Activated CD8-positive, alpha-beta T cell treated with anti-CD3 and anti-CD28 coated beads for 36 hours (primary cell): Measurements from ENCODE around the gene MRPS9. TPM values are rescaled to one million over a fixed set of nuclear protein-coding genes. Genes with fewer than 3 reads are reported as not detected.

Source experiments
- ATAC-seq: fragments of 200-7000 bp; cut with Tn5 transposase; one replicate; pipeline ENCODE4 v1.10.0; 2021; ENCODE audit warnings: mild to moderate bottlenecking, moderate library complexity
- CTCF ChIA-PET: fragments of 350-600 bp; sonication (Branson Sonifier 250); formaldehyde crosslinking; loops from one replicate; lab custom pipeline; 2021; ENCODE audit warnings: antibody characterized with exemption; lab: Charles Lee
- POLR2A ChIA-PET: fragments of 350-600 bp; sonication (Branson Sonifier 250); formaldehyde crosslinking; loops from one replicate; lab custom pipeline; 2021; ENCODE audit warnings: antibody characterized with exemption; lab: Charles Lee
- DNase-seq: peaks from one replicate; pipeline ENCODE4 v3.0.0-alpha.2; 2020
- H3K27ac Mint-ChIP-seq: one replicate; pipeline ENCODE4 v1.8.0; 2021; ENCODE audit warnings: mild to moderate bottlenecking, mixed read lengths
- H3K27me3 Mint-ChIP-seq: one replicate; pipeline ENCODE4 v1.8.0; 2021; ENCODE audit warnings: mixed read lengths
- H3K36me3 Mint-ChIP-seq: one replicate; pipeline ENCODE4 v1.8.0; 2021; ENCODE audit warnings: low read depth, mixed read lengths
- H3K4me1 Mint-ChIP-seq: one replicate; pipeline ENCODE4 v1.8.0; 2021; ENCODE audit warnings: low read depth, mixed read lengths
- H3K4me3 Mint-ChIP-seq: one replicate; pipeline ENCODE4 v1.8.0; 2021; ENCODE audit warnings: mild to moderate bottlenecking, moderate library complexity, mixed read lengths
- H3K9me3 Mint-ChIP-seq: one replicate; pipeline ENCODE4 v1.8.0; 2021; ENCODE audit warnings: mixed read lengths
- intact Hi-C: fragments of 100-400 bp; cut with micrococcal nuclease; formaldehyde crosslinking; loops from one replicate; pipeline ENCODE4 v1.10.0; 2022
- total RNA-seq, 2 experiments: library from RNA; stranded (reverse); gene quantifications; one replicate each; pipeline ENCODE4 v1.2.3, GENCODE V29; 2021
- TF ChIP-seq, protein P1 (sequence below): fragments of 200-600 bp; IDR thresholded peaks from one replicate; pipeline ENCODE4 v1.8.0; 2022; ENCODE audit warnings: antibody characterized with exemption, mild to moderate bottlenecking

Gene MRPS9
- total RNA-seq, 2 experiments from 2014 or later = 45.1 to 46.9 TPM

DNA sequence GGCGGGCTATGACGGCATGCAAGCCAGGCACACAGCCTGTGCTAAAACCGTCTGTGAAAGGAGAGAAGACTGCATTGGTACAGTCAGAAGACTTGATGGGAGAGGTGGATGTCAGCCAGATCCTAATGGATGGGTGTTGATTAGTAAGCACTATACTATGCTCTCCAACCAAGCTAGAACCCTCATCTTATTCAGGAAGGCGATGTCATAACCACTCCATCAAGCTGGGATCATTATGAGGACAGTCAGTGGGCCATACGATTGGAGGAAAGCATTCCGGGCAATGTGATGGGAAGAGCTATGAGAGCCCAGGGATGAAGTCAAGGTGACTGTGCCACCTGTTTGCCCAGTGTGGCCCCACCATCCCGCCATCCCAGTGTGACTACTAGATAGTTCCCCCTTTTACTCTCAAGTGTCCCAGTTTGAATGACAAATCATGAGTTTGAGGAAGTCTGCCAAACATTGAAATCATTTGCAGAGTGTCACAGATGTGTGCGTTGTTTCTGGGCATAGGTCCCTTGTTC, 66.4 kb downstream of the MRPS9 start:
- DNase-seq (no peak), ATAC-seq (no peak)
- POLR2A ChIA-PET = interaction anchor here (0.6 kb wide), 1 partner anchor 9 kb away, joined by 5 read pairs; no protein-coding TSS in a partner anchor
- Mint-ChIP-seq H3K4me3 (no peak overlapping the region), H3K9me3 (no peaks in the 10 kb centered on the region), H3K27me3 (no peaks in the 10 kb centered on the region), H3K36me3 (peaks cover 15% of the 10 kb centered on the region), H3K4me1 (no peaks in the 10 kb centered on the region), H3K27ac (no peak overlapping the region)
- CTCF ChIA-PET = interaction anchor here (1.0 to 1.7 kb wide), 2 partner anchors 10 to 132 kb away, joined by 4 to 11 read pairs; no protein-coding TSS in a partner anchor
- intact Hi-C loops = no loop called here
- TF ChIP-seq, protein P1, sequence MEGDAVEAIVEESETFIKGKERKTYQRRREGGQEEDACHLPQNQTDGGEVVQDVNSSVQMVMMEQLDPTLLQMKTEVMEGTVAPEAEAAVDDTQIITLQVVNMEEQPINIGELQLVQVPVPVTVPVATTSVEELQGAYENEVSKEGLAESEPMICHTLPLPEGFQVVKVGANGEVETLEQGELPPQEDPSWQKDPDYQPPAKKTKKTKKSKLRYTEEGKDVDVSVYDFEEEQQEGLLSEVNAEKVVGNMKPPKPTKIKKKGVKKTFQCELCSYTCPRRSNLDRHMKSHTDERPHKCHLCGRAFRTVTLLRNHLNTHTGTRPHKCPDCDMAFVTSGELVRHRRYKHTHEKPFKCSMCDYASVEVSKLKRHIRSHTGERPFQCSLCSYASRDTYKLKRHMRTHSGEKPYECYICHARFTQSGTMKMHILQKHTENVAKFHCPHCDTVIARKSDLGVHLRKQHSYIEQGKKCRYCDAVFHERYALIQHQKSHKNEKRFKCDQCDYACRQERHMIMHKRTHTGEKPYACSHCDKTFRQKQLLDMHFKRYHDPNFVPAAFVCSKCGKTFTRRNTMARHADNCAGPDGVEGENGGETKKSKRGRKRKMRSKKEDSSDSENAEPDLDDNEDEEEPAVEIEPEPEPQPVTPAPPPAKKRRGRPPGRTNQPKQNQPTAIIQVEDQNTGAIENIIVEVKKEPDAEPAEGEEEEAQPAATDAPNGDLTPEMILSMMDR = no peak

GRCh38 chr2:105110295-105110829, 72.5 kb downstream of the MRPS9 start:
- ATAC-seq = no peak
- intact Hi-C loops = loop anchor here (10.0 kb wide), 1 partner anchor 64 kb away; no protein-coding TSS in a partner anchor
- H3K9me3 Mint-ChIP-seq = no peaks in the 10 kb centered on the region
- POLR2A ChIA-PET = no interaction called here
- CTCF ChIA-PET = interaction anchor here (11.9 kb wide), 1 partner anchor 127 kb away, joined by 277 read pairs; the partner anchor contains the start of gene GPR45
- no peak overlapping the region for H3K27ac Mint-ChIP-seq
- TF ChIP-seq, protein P1 = no peak
- DNase-seq = no peak
- H3K27me3 Mint-ChIP-seq = no peaks in the 10 kb centered on the region
- H3K36me3 Mint-ChIP-seq = no peaks in the 10 kb centered on the region
- no peaks in the 10 kb centered on the region for H3K4me1 Mint-ChIP-seq
- H3K4me3 Mint-ChIP-seq = no peak overlapping the region

DNA sequence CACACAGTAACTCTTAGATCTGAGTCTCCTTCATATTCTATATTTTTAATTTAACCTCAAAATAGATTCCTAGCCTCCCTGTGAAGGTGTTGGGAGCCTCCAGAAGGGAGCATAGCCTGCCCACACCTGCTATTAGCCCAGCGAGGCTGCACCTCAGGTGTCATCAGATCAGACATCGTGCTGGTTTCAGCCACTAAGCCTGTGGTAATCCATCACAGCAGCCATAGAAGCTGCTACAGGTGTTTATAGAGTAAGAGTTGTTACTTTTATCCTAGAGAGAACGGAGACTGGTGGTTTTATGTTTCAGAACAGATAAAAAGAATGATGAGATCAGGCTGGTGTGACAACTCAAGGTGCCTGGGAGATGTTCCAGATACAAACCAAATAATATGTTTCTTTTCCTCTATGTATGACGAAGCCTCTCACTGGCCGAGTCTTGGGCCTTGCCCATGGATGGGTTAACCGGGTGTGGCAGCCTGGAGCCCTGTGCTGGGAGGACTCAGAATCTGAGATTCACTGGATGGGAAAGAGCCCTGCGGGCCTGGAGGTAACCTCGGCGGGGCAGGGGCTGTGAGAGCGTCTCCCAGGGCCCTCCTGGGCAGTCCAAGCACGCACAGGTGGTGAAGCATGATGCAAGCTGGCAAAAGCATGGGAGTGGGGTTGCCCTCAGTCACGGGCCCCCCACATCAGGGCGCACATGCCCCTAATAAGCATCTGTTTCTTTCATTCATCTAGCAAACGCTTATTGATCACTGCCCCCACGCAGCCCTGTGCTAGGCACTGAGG, 73.7 kb downstream of the MRPS9 start:
- Mint-ChIP-seq H3K27ac (no peak overlapping the region), H3K9me3 (no peaks in the 10 kb centered on the region), H3K4me1 (no peaks in the 10 kb centered on the region), H3K36me3 (no peaks in the 10 kb centered on the region), H3K4me3 (no peak overlapping the region), H3K27me3 (no peaks in the 10 kb centered on the region)
- intact Hi-C loops = loop anchor here (10.0 kb wide), 1 partner anchor 63 kb away; no protein-coding TSS in a partner anchor
- ChIA-PET CTCF (interaction anchor here (11.9 kb wide), 1 partner anchor 126 kb away, joined by 277 read pairs; the partner anchor contains the start of gene GPR45), POLR2A (no interaction called here)
- ATAC-seq (no peak), DNase-seq (no peak)
- TF ChIP-seq, protein P1 = no peak

GRCh38 chr2:105112345-105112744, 74.5 kb downstream of the MRPS9 start:
- peaks cover 2% of the 10 kb centered on the region for H3K36me3 Mint-ChIP-seq
- ATAC-seq = no peak
- ChIA-PET CTCF (interaction anchor here (11.9 kb wide), 1 partner anchor 125 kb away, joined by 277 read pairs; the partner anchor contains the start of gene GPR45), POLR2A (no interaction called here)
- H3K27me3 Mint-ChIP-seq = no peaks in the 10 kb centered on the region
- H3K9me3 Mint-ChIP-seq = no peaks in the 10 kb centered on the region
- no peak overlapping the region for H3K4me3 Mint-ChIP-seq
- DNase-seq = no peak
- H3K4me1 Mint-ChIP-seq = no peaks in the 10 kb centered on the region
- TF ChIP-seq, protein P1 = no peak
- intact Hi-C loops = loop anchor here (10.0 kb wide), 1 partner anchor 62 kb away; no protein-coding TSS in a partner anchor
- H3K27ac Mint-ChIP-seq = no peak overlapping the region
